Myocyte (in vitro differentiated cells): Measurements from ENCODE around the gene PLXDC2. TPM values are rescaled to one million over a fixed set of nuclear protein-coding genes. Genes with fewer than 3 reads are reported as not detected.
A peak's percentile ranks its signal among the peaks of the same experiment; 100 is the strongest.

Source experiments
- DNase-seq: peaks from one replicate; pipeline ENCODE4 v3.0.0-alpha.2; 2012; ENCODE audit warnings: low read depth
- total RNA-seq: library from RNA; depleted of rRNA; stranded (reverse); fragments of >200 nt; gene quantifications from 2 replicates; pipeline ENCODE4 v1.2.3, GENCODE V29; 2014

PLXDC2 gene
- total RNA-seq, 1 donor from 2014 or later = 12.0 TPM

DNA sequence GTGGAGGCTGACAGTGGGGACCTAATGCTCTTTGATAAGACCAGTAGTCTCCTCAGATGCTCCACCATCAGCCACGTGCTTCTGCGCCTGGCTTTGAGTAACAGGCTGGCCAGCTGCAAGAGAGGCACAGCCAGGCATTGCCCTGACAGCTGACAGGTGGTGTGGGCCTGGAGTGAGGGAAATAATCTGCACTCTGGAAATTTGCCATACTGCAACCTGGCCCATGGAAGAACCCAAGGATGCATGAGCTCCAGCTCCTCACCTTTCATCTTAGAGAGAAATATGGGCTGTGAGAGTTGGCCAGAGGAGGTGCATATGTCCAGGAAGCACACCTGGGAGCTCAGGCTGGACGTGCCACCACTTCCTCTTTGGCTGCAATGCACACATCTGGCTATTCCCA lies 118.9 kb downstream of the PLXDC2 start:
- peak; percentile 42 for DNase-seq

DNA sequence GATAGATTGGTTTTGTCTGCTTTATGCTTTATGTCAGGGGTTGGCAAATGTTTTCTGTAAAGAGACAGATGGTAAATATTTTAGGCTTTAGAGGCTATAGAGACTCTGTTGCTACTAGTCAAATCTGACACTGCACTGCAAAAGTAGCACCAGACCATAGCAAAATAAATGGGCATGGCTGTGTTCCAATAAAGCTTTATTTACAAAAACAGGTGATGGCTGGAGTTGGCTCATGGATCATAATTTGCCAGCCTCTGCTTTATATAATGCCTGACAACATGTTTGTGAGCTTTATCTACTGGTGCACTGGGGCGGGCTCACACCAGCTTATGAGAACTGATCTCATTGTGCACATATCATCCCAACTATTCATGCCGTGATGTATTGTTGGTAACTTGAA lies 120.1 kb downstream of the PLXDC2 start:
- DNase-seq = peak; percentile 4

DNA sequence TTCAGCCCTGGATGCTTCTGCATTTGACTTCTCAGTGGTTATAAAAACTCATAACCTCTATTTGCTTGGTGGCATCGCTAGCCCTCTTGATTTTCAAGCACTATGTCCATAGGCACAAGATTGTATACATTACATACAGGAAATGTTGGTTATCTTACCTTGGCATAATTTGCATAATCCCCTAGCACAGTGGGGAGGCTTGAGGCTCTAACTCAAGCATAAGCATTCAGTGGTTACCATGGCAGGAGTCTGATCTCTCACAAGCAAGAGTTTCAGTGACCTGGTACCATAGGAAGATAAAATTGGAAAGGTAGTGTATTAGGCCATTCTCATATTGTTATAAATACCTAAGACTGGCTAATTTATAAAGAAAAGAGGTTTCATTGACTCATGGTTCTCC lies 121.8 kb downstream of the PLXDC2 start:
- DNase-seq = no peak

DNA sequence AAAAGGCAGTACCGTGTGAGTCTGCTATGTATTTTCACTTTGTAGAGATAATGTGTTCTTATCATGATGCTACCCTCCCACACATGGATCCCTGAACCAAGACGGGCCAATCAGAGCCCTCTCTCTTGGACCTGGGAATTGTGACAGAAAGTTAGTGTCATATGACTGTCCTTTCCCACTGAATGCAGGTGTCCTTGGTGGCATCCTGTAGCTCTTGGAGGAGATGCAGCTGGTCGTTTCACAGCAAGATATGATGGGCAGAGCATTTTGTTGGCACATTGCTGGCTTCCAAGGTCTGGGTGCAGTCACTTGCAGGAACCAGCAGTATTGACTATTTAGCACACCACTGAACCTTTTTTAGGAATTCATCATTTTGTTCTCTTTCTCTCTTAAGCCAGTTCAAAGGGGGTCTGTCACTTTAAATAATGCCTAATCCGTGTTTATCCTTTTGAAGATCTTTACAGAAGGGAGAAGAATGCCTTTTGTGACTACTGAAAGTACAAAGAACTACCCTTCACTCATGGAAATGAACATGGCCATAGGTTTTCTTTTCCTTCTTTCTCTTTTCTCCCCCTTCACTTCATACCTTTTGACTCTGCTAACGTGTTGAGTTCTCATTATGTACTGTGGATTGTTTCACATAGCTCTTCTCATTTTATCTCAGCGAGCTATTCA lies 125.1 kb downstream of the PLXDC2 start:
- DNase-seq = no peak

DNA sequence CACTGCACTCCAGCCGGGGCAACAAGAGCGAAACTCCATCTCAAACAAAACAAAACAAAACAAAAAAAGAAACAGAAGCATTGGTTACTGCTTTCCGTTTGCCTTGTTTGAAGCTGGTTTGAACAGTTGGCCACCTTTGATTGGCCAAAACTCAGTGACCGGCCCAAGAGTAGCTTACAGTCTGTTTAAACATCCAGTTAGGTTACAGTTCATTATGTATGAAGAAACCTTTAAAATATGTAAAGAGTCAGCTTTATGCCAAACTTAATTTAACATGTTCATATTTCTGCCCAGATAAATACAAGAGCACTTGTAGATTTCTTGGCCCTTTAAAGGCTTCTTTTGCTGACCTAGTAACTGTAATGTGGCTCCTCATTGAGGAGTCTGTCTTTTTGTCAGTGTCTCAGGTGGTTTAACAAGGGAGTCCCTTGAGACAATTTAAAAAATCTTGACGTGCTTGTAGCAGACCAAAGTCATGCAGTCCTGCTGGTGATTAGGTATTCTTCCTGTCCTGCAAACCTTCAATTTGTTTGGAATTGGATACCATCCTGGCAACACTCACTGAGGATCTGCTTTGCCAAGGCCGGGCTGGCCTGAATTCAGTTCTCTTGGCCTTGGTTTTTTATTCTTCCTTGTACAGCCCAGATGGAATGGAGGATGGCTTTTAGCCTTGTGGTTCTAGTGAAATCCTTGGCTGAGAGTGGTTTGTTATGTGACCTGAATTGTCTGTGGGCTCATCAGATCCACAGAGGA lies 128.9 kb downstream of the PLXDC2 start:
- DNase-seq = peak; percentile 13

DNA sequence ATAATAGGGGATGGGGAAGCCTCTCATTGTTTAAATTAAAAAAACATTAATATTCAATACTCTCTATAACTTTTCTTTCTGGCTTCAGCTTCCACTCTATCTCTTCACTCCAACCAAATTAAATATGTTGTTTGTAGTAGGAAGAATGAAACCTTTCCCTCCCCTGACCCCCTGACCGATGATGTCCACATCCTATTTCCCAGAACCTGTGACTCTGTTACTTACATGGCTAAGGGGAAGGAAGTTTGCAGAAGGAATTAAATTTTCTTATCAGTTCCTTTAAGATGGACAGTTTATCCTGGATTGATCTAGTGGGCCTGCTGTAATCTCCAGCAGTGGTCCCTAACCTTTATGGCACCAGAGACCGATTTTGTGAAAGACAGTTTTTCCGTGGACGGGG lies 130.0 kb downstream of the PLXDC2 start:
- DNase-seq = no peak

DNA sequence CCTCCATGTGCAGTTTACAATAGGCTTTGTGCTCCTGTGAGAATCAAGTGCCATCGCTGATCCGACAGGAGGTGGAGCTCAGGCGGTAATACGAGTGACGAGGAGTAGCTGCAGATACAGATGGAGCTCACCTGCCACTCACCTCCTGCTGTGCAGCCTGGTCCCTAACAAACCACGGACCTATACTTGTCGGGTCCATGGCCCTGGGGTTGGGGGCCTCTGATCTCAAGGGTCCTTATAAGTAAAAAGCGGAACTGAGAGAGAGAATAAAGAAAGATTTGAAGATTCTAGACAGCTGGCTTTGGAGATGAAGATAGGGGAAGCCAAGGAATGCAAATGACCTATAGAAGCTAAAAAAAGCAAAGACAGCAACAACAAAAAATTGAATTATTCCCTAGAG lies 130.6 kb downstream of the PLXDC2 start:
- DNase-seq = no peak

DNA sequence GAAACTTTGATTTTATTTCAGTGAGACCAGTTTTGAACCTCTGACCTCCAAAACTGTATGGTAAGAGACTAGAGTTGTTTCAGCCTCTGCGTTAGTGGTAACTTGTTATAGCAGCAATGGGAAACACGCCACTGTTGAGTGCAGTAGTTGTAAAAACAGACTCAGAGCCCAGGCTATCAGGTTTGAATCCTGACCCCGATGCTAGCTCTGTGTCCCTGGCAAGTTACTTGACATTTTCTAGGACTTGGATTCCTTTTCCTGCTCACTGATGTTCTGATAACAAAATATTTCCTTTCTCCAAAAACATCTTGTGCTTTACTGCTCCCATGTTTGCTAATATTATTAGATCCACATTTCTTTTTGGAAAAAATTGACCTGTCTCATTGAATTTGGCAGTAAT lies 131.0 kb downstream of the PLXDC2 start:
- DNase-seq = no peak

DNA sequence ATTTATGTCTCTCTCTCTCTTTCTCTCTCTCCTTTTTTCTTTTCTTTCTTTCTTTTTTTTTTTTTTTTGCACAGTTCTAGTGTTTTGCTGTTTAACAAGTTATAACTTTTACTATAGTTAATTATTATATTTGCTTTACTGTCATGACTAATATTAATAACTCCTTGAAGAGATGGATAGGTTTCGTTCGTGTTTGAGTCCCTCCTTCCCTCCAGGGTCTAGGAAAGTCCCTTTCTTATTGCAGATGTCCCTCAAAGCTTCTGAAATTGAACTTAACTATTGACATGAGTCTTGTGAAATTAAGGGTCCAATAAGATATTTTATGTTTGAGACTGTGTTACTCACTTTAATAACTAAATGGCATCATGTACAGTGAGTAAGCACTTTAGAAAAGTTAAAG lies 131.4 kb downstream of the PLXDC2 start:
- DNase-seq = no peak

DNA sequence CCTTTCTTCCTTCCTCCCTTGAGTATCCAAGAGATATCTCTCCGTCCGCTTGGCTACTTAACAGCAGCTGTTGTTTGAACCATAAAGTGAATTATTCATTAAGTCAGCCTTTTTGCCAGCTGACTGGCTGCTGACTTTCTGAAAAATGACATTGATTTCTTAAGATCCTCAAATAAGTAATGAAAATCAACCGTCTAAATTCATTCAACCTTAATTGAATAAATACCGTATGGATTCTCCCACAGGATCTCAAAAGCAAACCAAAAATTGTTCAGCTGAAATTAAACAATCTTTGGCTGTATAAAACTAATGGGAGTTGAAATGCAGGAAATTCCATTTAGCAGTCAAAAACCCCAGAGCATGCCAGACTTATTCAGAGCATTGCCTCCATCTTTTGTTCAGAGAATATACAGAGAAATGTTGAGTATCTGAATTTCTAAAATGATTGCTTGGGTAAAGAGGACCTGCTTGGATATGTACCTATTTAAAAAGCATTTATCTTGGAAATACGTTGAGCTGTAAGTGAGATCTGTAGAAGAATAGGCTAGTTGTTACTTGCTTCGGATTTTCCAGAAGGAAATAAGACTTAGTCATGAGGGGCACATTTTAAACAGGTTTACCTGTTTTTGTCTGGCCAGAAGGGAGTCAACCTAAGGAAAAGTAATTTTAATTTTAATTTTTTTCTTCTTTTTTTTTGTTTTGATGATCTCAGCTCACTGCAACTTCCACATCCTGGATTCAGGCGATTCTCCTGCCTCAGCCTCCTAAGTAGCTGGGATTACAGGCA lies 136.2 kb downstream of the PLXDC2 start:
- no peak for DNase-seq

DNA sequence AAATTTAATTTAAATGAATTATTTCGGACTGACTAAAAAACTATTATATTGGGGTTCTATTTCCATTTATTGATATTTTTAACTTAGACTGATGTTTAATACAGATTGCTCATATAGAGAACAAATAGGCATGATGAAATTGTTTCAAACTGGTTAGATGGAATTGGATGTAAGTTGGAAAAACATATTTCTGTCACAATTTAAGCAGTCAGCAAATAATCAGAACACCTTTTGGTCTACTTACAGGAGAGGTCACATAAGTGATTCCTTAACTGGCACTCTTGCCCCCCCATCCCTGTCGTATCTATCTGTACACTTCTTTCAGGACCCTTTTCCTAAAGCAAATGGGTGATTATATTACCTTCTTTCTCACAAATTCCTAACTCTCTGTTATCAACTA lies 138.4 kb downstream of the PLXDC2 start:
- no peak for DNase-seq

DNA sequence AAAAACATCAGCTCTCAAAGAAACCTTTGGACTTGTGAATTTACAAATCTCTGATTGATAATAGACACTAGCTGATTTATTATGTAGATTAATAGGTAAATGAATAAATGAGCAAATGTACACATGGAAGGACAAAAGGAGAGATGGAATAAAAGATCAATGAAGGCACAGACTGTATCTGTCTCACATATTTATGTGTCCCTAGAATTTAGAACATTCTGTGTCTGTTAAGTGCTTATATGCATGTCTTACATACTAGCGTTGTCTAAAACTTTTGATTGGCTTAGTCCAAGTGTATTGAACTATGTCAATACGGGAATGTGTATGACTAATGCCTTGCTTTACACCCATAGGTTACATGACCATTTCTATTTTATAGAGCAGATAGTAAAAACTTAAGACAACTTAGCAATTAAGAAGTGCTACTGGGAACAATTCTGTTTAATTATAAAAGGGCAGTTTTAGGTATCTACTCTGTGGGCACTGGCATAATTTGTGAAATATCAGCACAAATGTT lies 140.3 kb downstream of the PLXDC2 start:
- DNase-seq = no peak

DNA sequence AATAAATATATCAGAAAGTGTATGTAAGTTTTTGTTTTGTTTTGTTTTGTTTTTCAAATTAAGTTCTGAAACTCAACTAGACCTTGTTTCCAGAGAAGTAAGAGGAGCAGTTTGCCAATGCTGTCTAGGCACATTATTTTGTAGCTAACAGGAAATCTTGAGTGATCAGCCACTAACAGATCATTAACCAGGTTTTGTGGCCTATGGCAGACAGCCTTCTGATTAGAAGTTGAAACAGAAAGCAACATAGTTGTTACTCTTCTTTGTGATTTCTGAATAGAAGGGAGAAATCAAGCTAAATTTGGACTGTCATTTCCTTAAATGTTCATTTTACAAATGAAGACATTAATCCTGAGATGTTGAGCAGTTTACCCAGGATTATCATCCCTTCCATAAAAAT lies 142.6 kb downstream of the PLXDC2 start:
- DNase-seq = no peak

DNA sequence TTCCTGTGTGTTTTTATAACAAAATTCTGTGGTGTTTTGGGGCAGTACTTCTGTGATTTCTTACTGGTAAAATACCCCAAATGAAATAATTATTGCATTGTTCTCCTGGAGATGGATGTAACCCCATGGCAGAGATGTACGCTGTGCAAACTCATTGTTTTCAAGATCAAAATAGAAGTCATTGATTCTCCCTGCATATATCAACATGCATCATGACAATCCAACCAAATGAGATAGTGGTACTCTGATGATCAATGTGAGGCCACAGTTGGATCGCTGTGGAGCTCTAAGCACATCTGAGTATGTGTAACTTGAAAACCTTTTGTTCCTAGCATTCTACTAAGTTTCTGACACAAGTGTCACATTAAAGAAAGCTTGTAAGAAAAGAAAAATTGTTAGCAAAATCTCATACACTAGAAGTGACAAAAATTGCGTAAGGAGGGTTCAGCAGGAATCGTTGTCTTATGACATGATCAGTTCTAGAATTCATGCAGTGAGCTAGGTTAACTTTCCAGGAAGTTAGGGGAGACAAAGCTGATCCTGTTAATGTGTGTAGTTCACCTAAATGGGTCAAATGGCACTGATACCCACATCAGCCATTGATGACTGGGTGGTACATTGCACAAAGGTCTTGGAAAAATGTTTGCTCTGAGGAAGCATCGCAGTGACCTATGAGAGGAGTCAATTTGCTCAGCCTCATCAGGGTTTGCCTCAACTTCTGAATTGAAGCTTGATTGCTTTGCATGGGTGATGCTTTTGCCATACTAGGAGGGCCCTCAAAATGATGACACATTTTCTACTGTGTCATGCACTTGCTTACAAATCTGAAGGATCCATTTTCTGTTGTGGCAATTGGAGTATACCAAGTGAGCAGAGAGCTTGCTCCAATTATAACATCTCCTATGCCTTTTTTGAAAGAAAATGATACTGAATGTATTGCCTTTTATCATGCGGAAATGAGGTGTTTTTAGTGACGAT lies 145.1 kb downstream of the PLXDC2 start:
- no peak for DNase-seq

DNA sequence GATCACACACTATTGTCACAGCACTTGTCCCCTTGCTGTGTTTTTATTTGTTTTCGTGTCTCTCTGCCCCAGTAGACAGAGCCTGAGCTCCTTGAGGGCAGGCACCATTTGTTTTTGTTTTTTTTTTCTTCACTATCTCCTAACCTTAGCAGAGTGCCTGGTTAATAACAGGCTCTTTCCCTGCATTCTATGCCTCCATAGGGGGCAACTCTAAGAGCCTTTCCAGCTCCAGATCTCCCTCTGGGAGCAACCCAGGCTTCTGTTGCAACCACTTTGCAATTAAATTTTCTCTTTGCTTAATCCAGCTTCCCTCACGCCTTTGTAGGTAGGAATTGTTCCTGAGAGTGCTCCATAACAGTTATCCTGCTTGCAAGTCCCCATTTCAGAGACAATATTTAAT lies 148.4 kb downstream of the PLXDC2 start:
- DNase-seq = no peak

DNA sequence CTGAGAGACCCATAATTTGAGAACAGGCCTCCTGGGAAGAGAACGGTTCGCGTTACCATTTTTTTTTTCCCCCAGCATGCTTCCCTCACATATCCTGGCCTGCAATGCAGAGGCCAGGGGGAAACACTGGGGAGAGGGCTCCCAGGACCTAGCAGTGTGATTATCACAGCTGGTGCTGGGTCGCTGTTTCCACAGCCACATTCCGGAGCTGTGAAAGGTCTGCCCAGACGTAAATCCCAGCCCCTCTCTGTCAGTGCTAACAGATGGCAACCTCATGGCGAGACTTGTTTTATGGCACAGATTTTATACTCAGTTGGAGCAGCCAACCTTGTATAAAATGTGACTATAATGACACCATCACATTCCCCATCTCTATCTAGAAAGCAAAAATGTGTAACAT lies 150.5 kb downstream of the PLXDC2 start:
- DNase-seq = peak; percentile 10

DNA sequence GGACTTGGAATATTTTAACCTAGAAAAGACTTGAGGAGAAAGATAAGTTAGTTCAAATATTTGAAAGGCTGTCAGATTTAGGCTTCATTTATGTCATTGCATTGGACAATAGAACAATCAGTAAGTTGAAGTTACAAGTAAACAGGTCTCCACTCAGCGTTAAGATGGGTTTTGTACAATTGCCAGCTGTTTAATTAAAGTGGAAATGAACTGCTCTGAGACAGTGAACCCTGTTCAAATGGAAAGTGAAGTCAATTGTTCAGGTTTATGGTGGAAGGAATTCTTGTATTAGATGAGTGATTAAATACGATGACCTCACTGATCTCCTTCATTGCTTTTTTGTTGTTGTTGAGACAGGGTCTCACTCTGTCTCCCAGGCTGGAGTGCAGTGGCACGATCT lies 151.7 kb downstream of the PLXDC2 start:
- no peak for DNase-seq

DNA sequence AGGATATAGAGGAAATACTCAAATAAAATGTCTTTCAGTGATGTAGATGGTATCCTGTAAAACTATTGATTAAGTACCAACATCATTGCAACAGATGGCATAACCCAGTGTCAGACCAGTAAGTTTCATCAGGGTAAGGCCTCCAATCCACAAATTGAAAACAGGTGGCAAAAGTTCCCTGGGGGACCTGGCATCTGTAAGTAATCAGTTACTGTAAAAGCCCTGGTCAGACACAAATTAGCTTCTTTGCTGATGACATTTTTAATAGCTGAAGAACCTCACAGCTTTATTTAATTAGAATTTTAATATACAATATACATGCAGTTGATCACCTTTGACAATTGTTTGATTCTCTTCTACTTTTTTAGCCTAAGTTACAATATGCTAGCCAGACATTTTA lies 152.5 kb downstream of the PLXDC2 start:
- no peak for DNase-seq

DNA sequence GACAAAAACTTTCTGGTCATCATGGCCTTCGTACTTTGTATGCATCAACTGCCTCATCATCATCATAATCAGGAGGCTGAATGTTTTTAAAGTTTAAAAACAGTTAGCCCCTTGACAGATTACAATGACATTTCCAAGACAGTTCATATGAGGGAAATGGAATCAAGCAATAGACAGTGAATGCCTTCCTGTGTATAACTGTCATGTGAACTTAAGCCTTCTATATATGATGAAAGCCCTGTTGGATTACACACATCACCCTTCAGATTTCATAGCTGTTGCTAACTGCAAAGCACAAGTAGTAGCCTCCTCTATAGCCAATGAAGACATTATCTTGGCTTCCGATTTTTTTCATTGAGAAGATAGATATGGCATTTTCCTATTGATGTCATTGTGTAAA lies 154.0 kb downstream of the PLXDC2 start:
- DNase-seq = no peak

DNA sequence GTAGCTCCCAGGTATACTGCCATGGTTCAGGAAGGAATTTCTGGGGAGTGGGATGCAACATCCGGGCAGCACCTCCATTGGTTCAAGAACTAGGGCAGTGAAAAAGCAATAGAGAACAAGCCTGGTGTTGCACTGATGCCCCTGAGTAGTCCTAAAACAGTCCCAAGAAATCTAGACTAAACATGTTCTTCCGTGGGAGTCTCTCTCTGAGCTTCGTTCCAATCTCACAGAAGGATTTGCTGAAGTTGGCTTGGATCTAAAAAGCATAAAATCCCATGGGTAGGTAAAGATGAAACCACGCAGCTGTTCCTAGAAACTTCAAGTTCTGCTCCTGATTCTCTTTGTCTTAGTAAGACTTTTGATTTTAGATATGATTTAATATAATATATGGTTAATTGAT lies 154.5 kb downstream of the PLXDC2 start:
- DNase-seq = peak; percentile 9
